ENCODE data around the gene GMDS.

DNA sequence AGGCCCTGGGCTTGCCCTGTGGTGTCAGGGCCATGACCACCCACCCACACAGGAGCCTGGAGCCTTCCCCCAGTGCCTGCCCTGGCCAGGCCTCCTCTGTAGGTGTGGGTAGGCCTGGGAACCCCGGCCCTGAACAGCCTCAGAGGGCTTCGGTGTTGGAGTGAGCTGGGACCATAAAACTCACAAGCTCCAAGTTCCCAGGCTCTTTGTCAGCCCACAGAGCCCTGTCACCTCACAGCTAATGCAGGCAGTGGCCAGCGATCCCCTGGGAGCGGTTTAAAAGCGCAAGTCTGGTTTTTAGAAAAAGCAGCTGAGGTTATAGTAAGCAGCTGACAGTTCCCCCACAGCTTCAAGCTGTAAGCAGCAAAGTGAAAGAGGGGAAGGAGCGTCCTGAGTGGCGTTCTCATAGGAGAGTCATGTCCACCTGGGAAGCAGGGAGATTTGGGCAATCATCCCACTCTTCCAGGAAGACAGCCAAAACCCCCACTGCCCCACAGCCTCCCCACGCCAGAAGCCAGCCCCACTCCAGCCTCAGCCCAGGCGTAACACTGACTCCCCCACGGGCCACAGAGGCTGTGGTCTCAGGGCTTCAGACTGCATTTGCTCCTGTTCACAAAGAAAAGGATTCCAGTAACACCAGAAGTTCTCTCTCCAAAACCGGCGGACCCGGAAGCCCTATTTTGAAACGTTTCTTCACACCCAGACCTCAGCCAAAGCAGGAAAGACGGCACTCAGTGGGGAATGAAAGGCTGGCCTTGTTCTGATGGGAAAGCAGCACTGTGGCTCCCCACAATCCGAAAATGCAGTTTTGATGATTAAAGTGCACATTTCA, 670.0 kb downstream of the GMDS start:
- TF ChIP-seq, protein P1, sequence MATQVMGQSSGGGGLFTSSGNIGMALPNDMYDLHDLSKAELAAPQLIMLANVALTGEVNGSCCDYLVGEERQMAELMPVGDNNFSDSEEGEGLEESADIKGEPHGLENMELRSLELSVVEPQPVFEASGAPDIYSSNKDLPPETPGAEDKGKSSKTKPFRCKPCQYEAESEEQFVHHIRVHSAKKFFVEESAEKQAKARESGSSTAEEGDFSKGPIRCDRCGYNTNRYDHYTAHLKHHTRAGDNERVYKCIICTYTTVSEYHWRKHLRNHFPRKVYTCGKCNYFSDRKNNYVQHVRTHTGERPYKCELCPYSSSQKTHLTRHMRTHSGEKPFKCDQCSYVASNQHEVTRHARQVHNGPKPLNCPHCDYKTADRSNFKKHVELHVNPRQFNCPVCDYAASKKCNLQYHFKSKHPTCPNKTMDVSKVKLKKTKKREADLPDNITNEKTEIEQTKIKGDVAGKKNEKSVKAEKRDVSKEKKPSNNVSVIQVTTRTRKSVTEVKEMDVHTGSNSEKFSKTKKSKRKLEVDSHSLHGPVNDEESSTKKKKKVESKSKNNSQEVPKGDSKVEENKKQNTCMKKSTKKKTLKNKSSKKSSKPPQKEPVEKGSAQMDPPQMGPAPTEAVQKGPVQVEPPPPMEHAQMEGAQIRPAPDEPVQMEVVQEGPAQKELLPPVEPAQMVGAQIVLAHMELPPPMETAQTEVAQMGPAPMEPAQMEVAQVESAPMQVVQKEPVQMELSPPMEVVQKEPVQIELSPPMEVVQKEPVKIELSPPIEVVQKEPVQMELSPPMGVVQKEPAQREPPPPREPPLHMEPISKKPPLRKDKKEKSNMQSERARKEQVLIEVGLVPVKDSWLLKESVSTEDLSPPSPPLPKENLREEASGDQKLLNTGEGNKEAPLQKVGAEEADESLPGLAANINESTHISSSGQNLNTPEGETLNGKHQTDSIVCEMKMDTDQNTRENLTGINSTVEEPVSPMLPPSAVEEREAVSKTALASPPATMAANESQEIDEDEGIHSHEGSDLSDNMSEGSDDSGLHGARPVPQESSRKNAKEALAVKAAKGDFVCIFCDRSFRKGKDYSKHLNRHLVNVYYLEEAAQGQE (IDR thresholded peaks at IDR 0.05; ENCODE audit: unreplicated experiment): no peak
- TF ChIP-seq, protein P2, sequence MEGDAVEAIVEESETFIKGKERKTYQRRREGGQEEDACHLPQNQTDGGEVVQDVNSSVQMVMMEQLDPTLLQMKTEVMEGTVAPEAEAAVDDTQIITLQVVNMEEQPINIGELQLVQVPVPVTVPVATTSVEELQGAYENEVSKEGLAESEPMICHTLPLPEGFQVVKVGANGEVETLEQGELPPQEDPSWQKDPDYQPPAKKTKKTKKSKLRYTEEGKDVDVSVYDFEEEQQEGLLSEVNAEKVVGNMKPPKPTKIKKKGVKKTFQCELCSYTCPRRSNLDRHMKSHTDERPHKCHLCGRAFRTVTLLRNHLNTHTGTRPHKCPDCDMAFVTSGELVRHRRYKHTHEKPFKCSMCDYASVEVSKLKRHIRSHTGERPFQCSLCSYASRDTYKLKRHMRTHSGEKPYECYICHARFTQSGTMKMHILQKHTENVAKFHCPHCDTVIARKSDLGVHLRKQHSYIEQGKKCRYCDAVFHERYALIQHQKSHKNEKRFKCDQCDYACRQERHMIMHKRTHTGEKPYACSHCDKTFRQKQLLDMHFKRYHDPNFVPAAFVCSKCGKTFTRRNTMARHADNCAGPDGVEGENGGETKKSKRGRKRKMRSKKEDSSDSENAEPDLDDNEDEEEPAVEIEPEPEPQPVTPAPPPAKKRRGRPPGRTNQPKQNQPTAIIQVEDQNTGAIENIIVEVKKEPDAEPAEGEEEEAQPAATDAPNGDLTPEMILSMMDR (conservative IDR thresholded peaks at IDR 0.05; ENCODE audit: low read depth in 2 of 2): no peak
